ENCODE data around the gene EPS8L2. TPM values are rescaled to one million over a fixed set of nuclear protein-coding genes. Genes with fewer than 3 reads are reported as not detected.
"Not testable (repeated sequence)": the region's sequence is repeated elsewhere in the genome, so short reads cannot be mapped to it uniquely, and the experiment has no call there.

EPS8L2 gene
- total RNA-seq, 4 donors from 2014 or later: 107 to 193 (median 140) TPM

- peaks cover 50% of the 10 kb centered on the region for H3K4me1 ChIP-seq
- H3K4me3 ChIP-seq: no peak overlapping the region
- peaks cover 5% of the 10 kb centered on the region for H3K27me3 ChIP-seq
- no peak for TF ChIP-seq POLR2A (IDR thresholded peaks at IDR 0.05)
- no peak for TF ChIP-seq CTCF (IDR thresholded peaks at IDR 0.05)
- TF ChIP-seq POLR2AphosphoS5 (IDR thresholded peaks at IDR 0.05): no peak
- no peak for TF ChIP-seq EP300 (IDR thresholded peaks at IDR 0.05)
- no peaks in the 10 kb centered on the region for H3K9me3 ChIP-seq
- peak overlapping the region; percentile 64 for H3K27ac ChIP-seq
- WGBS: 88% methylated on average over 5 of the region's 12 CpGs
- peaks cover 15% of the 10 kb centered on the region for H3K36me3 ChIP-seq
- DNase-seq (ENCODE audit: low spot score in 2 of 2): peak in 1 of 2 donors; percentile 65
These were observed 21.3 kb downstream of the EPS8L2 start for GRCh38 chr11:727281-727701.

DNA sequence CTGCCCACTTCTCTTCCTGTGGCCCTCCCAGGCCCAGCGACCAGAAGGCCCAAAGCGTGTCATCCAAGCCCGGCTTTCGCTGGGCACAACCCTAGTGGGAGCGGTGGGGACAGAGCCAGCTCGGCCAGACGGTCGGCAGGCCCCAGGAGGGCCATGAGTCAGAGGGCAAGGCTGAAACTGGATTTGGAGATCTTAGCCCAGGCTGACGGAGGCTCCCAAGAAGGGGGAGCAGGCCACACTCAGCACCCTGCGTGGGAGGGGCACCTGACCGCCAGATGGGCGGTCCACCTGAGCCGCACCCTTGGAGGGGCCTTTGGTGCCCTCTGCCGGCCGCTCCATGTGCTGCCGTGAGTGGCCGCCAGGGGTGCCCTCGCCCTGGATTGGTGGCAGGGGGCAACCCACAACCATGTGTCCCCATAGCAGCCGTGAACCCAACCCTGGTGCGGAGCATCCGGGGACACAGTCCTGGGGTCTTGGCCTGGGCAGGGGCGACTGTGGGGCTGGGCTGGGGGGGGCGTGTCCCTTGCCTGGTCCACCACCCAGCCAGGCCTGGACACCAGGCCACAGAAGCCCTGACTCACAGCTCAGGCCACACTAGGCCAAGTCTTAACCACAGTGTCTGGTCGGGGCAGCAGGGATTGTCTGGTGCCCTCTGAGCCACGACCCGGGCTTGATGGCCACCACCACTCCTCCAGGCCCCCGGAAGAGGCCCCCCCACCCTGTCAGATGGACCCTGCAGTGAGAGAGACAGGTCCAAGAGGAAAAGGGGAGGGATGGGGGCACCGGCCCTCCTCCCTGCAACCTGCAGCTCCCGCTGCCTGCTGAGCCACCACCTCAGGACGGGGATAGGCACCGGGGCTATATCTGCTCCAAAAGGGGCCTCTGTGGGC lies 22.1 kb downstream of the EPS8L2 start:
- Histone ChIP-seq H3K4me1 (peaks cover 47% of the 10 kb centered on the region), H3K4me3 (no peak overlapping the region), H3K9me3 (no peaks in the 10 kb centered on the region), H3K27ac (peak overlapping the region; percentile 64), H3K27me3 (peaks cover 5% of the 10 kb centered on the region), H3K36me3 (peaks cover 15% of the 10 kb centered on the region)
- WGBS: 58% methylated on average over 7 of the region's 31 CpGs
- TF ChIP-seq EP300 (IDR thresholded peaks at IDR 0.05) (no peak), CTCF (IDR thresholded peaks at IDR 0.05) (peak; percentile 96), POLR2AphosphoS5 (IDR thresholded peaks at IDR 0.05) (peak in 1 of 3 donors; percentile 64), POLR2A (IDR thresholded peaks at IDR 0.05) (no peak)
- DNase-seq (ENCODE audit: low spot score in 2 of 2): peak; percentile 89 to 91

GRCh38 chr11:728901-729491 lies 23.0 kb downstream of the EPS8L2 start:
- 62% methylated on average over 3 of the region's 15 CpGs for WGBS
- H3K27me3 ChIP-seq: peaks cover 5% of the 10 kb centered on the region
- H3K4me3 ChIP-seq: no peak overlapping the region
- H3K9me3 ChIP-seq: no peaks in the 10 kb centered on the region
- TF ChIP-seq POLR2A (IDR thresholded peaks at IDR 0.05) (no peak), CTCF (IDR thresholded peaks at IDR 0.05) (no peak), POLR2AphosphoS5 (IDR thresholded peaks at IDR 0.05) (no peak), EP300 (IDR thresholded peaks at IDR 0.05) (no peak)
- peaks cover 46% of the 10 kb centered on the region for H3K4me1 ChIP-seq
- peaks cover 10% of the 10 kb centered on the region for H3K36me3 ChIP-seq
- DNase-seq (ENCODE audit: low spot score in 2 of 2): no peak
- no peak overlapping the region for H3K27ac ChIP-seq

GRCh38 chr11:729492-730074 lies 23.6 kb downstream of the EPS8L2 start:
- WGBS: 35% methylated on average over 12 of the region's 17 CpGs
- DNase-seq (ENCODE audit: low spot score in 2 of 2): peak in 1 of 2 donors; percentile 64
- no peak for TF ChIP-seq POLR2A (IDR thresholded peaks at IDR 0.05)
- Histone ChIP-seq H3K36me3 (peaks cover 4% of the 10 kb centered on the region), H3K4me3 (no peak overlapping the region), H3K27me3 (peaks cover 5% of the 10 kb centered on the region), H3K9me3 (no peaks in the 10 kb centered on the region), H3K4me1 (peaks cover 46% of the 10 kb centered on the region), H3K27ac (no peak overlapping the region)

DNA sequence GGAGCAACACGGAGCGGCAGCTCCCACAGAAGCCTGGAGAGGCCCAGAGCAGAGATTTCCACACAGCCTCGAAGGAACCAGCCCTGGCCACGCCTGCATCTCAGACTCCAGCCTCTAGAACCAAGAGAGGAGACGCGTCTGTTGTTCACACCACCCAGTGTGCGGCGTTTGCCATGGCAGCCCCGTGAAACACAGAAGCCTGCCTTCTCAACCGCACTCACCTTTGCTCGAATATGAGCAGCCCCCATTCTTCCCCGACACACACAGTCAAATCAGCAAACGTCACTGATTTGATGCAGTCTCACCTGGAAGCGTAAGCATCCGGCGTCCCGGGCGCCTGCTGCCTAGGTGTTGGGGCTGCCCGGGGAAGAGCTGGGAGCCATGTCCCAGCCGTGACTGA lies 27.0 kb downstream of the EPS8L2 start:
- H3K36me3 ChIP-seq: no peaks in the 10 kb centered on the region
- no peak overlapping the region for H3K27ac ChIP-seq
- H3K4me3 ChIP-seq: no peak overlapping the region
- WGBS: 74% methylated on average over 15 of the region's 20 CpGs
- no peak for DNase-seq (ENCODE audit: low spot score in 2 of 2)
- TF ChIP-seq CTCF (IDR thresholded peaks at IDR 0.05) (no peak), POLR2A (IDR thresholded peaks at IDR 0.05) (no peak), POLR2AphosphoS5 (IDR thresholded peaks at IDR 0.05) (no peak), EP300 (IDR thresholded peaks at IDR 0.05) (no peak)
- H3K27me3 ChIP-seq: no peaks in the 10 kb centered on the region
- H3K9me3 ChIP-seq: no peaks in the 10 kb centered on the region
- peaks cover 28% of the 10 kb centered on the region for H3K4me1 ChIP-seq

DNA sequence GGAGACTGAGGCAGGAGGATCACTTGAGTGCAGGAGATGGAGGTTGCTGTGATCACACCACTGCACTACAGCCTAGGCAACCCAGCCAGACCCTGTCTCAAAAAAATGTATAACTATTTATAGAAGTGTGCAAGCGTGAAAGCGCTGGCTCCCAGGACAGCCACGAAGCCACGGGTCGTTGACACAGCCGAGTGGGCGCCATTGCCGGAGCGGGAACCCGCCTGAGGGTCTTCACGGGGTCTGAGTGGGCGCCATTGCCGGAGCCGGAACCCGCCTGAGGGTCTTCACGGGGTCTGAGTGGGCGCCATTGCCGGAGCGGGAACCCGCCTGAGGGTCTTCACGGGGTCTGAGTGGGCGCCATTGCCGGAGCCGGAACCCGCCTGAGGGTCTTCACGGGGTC lies 28.5 kb downstream of the EPS8L2 start:
- not testable (repeated sequence) for H3K9me3 ChIP-seq
- 94% methylated on average over 26 of the region's 26 CpGs for WGBS

More for the DNA sequence above, 28.5 kb downstream of the EPS8L2 start:
- H3K36me3 ChIP-seq; H3K27me3 ChIP-seq; DNase-seq (ENCODE audit: low spot score in 2 of 2); H3K4me3 ChIP-seq; H3K27ac ChIP-seq: not testable (repeated sequence)
- peaks cover 16% of the 10 kb centered on the region for H3K4me1 ChIP-seq

Data from suprapubic skin (tissue), 4 donors.